A673 (cell line): Measurements from ENCODE around the gene CHCHD6. TPM values are rescaled to one million over a fixed set of nuclear protein-coding genes. Genes with fewer than 3 reads are reported as not detected.
A peak's percentile ranks its signal among the peaks of the same experiment; 100 is the strongest.

Experiments
- BruUV-seq: library from RNA; stranded (reverse); fragments of 400-500 nt; replicated peaks from 2 replicates; lab custom pipeline; 2021; lab: Mats Ljungman, UMichigan
- CTCF ChIA-PET: fragments of 300-600 bp; sonication (Branson Sonifier 250); formaldehyde crosslinking; loops from one replicate; lab custom pipeline; 2022; ENCODE audit warnings: antibody characterized with exemption; lab: Charles Lee
- POLR2A ChIA-PET: fragments of 300-600 bp; sonication (Branson Sonifier 250); formaldehyde crosslinking; loops from one replicate; lab custom pipeline; 2022; ENCODE audit warnings: antibody characterized with exemption; ENCODE audit not compliant: low non-redundant PET; lab: Charles Lee
- DNase-seq: peaks from one replicate; pipeline ENCODE4 v3.0.0-alpha.2; 2015; ENCODE audit warnings: low spot score
- H3K27ac ChIP-seq: fragments of 200-600 bp; sonication (generic); 2 replicates; pipeline ENCODE4 v1.5.1; 2016; ENCODE audit warnings: mixed run types, low read depth, mild to moderate bottlenecking, mixed read lengths, antibody characterized with exemption, low read length; ENCODE audit not compliant: poor library complexity, severe bottlenecking
- H3K27me3 ChIP-seq: fragments of 200-600 bp; sonication (generic); replicated peaks from 2 replicates; pipeline ENCODE4 v1.6.1; 2017; ENCODE audit warnings: mixed run types, low read depth, mild to moderate bottlenecking, mixed read lengths, antibody characterized with exemption, low read length; ENCODE audit not compliant: insufficient read depth, poor library complexity
- H3K36me3 ChIP-seq: fragments of 200-600 bp; sonication (generic); 2 replicates; pipeline ENCODE4 v1.6.1; 2016; ENCODE audit warnings: mixed run types, mild to moderate bottlenecking, mixed read lengths, antibody characterized with exemption, low read length; ENCODE audit not compliant: insufficient read depth, poor library complexity, severe bottlenecking
- H3K4me1 ChIP-seq: fragments of 200-600 bp; sonication (generic); 2 replicates; pipeline ENCODE4 v1.6.1; 2017; ENCODE audit warnings: mixed run types, mild to moderate bottlenecking, mixed read lengths, antibody characterized with exemption, low read length; ENCODE audit not compliant: insufficient read depth, poor library complexity, severe bottlenecking
- H3K4me3 ChIP-seq: fragments of 200-600 bp; sonication (generic); 2 replicates; pipeline ENCODE4 v1.5.1; 2016; ENCODE audit warnings: low read depth, mixed run types, mild to moderate bottlenecking, mixed read lengths, low read length; ENCODE audit not compliant: poor library complexity, severe bottlenecking
- H3K9me3 ChIP-seq: fragments of 200-600 bp; sonication (generic); 2 replicates; pipeline ENCODE4 v1.6.1; 2016; ENCODE audit warnings: mixed run types, low read depth, mild to moderate bottlenecking, mixed read lengths, antibody characterized with exemption, low read length; ENCODE audit not compliant: poor library complexity, severe bottlenecking
- CTCF ChIP-seq: fragments of 300-800, 200-600 bp; sonication (generic); conservative IDR thresholded peaks from 2 replicates; pipeline ENCODE4 v1.5.1; 2017; ENCODE audit warnings: low read depth, mild to moderate bottlenecking, antibody characterized with exemption, low read length, moderate library complexity, mixed read lengths
- EZH2 ChIP-seq: fragments of 200-600 bp; sonication (generic); IDR thresholded peaks from 2 replicates; pipeline ENCODE4 v1.6.1; 2017; ENCODE audit warnings: borderline replicate concordance, low read depth, mild to moderate bottlenecking, mixed read lengths, antibody characterized with exemption, low read length; ENCODE audit not compliant: poor library complexity, severe bottlenecking
- intact Hi-C: fragments of 100-400 bp; cut with micrococcal nuclease; formaldehyde crosslinking; loops from one replicate; pipeline ENCODE4 v1.10.0; 2022; ENCODE audit not compliant: unreplicated experiment
- total RNA-seq: library from RNA; stranded (reverse); gene quantifications from 2 replicates; pipeline ENCODE4 v1.2.3, GENCODE V29; 2021

Gene CHCHD6
- total RNA-seq, 1 experiment from 2014 or later: 23.3 TPM

GRCh38 chr3:127000761-127001160 lies 296.7 kb downstream of the CHCHD6 start:
- no peaks in the 10 kb centered on the region for H3K9me3 ChIP-seq
- BruUV-seq: no TSS peak
- TF ChIP-seq CTCF: no peak
- no peak for TF ChIP-seq EZH2
- peaks cover 27% of the 10 kb centered on the region for H3K4me1 ChIP-seq
- POLR2A ChIA-PET: no interaction called here
- intact Hi-C loops: no loop called here
- DNase-seq: no peak
- CTCF ChIA-PET: no interaction called here
- no peak overlapping the region for H3K27ac ChIP-seq
- H3K36me3 ChIP-seq: no peaks in the 10 kb centered on the region
- no peak overlapping the region for H3K4me3 ChIP-seq
- no peaks in the 10 kb centered on the region for H3K27me3 ChIP-seq

- H3K9me3 ChIP-seq: no peaks in the 10 kb centered on the region
- DNase-seq: no peak
- no peaks in the 10 kb centered on the region for H3K27me3 ChIP-seq
- H3K4me1 ChIP-seq: peaks cover 25% of the 10 kb centered on the region
- CTCF ChIA-PET: no interaction called here
- no peaks in the 10 kb centered on the region for H3K36me3 ChIP-seq
- BruUV-seq: no TSS peak
- POLR2A ChIA-PET: no interaction called here
- TF ChIP-seq CTCF (no peak), EZH2 (no peak)
- peak overlapping the region; percentile 44 for H3K27ac ChIP-seq
- intact Hi-C loops: no loop called here
- no peak overlapping the region for H3K4me3 ChIP-seq
These were observed 297.6 kb downstream of the CHCHD6 start for GRCh38 chr3:127001486-127002194.

GRCh38 chr3:127002195-127003174 lies 298.4 kb downstream of the CHCHD6 start:
- no peaks in the 10 kb centered on the region for H3K27me3 ChIP-seq
- ChIA-PET CTCF (no interaction called here), POLR2A (no interaction called here)
- H3K4me1 ChIP-seq: peaks cover 25% of the 10 kb centered on the region
- BruUV-seq: no TSS peak
- TF ChIP-seq EZH2 (no peak), CTCF (peak; percentile 71)
- no peak overlapping the region for H3K4me3 ChIP-seq
- intact Hi-C loops: no loop called here
- H3K9me3 ChIP-seq: no peaks in the 10 kb centered on the region
- peak overlapping the region; percentile 44 for H3K27ac ChIP-seq
- no peaks in the 10 kb centered on the region for H3K36me3 ChIP-seq
- peak; percentile 81 for DNase-seq
